SH-SY5Y (cell line): Measurements from ENCODE around the gene CDK5R1.

ENCODE experiments used
- GATA2 ChIP-seq: IDR thresholded peaks from 2 replicates; pipeline ENCODE4 v1.6.1; 2011; ENCODE audit warnings: mild to moderate bottlenecking, low read depth, low read length
- GATA3 ChIP-seq: IDR thresholded peaks from 2 replicates; pipeline ENCODE4 v1.6.1; 2011; ENCODE audit warnings: low read depth, mild to moderate bottlenecking, low read length, moderate library complexity

DNA sequence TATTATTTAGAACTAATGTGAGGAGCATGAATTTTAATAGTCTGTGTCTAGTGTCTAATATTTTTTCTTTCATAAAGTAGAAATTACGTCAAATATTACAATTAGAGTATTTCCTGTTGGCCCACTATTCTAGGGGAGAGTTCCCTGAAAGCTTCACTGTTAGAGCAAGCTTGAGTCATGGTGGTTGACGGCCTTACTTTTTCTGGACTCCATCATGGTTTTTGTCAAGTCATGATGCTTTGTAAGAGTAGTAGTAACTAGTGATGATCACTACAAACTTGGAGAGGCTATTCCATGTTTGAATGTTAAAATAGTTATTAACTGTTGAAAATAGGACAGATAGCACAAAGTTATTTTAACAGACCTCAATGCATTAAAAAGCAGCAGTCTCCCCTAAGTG is 40.8 kb upstream of the CDK5R1 start:
- TF ChIP-seq GATA3 (no peak), GATA2 (no peak)
